Measurements from ENCODE around the gene CCDC3.

Gene CCDC3

DNA sequence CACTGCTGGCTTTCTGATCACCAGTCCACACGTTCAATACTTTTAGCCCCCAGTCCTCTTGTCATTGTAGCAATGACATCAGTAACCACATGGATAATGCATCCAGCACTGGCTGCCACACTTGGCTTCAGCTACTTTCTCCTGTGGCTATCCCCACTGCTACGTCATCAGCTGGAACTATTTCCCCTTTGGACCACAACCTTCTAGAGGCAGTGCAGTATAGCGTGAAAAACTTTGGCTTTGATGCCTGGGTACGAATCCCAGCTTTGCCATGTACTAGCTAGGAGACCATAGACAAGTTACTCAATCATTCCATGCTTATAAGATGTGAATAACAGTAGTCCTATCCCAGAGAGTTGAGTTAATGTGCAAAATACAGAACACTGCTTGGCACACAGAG is 63.2 kb downstream of the CCDC3 start:
- no peaks in the 10 kb centered on the region for H4K20me1 ChIP-seq (ENCODE audit: insufficient read depth, low read length)
- H3K27me3 ChIP-seq (ENCODE audit: insufficient read depth, low read length): no peaks in the 10 kb centered on the region
- no peak overlapping the region for H3K27ac ChIP-seq (ENCODE audit: low read depth, low read length, poor library complexity, severe bottlenecking)
- no peaks in the 10 kb centered on the region for H3K9me2 ChIP-seq (ENCODE audit: low read depth, low read length)
- no peak for TF ChIP-seq EZH2 (IDR thresholded peaks at IDR 0.05; ENCODE audit: borderline replicate concordance, low read length)
- no peak overlapping the region for H3K4me3 ChIP-seq (ENCODE audit: low read depth, low read length, poor library complexity, severe bottlenecking)
- no peak overlapping the region for H3K9ac ChIP-seq (ENCODE audit: low read length)
- H3K79me2 ChIP-seq (ENCODE audit: insufficient read depth, low read length): no peaks in the 10 kb centered on the region
- H2AFZ ChIP-seq (ENCODE audit: low read length): no peak overlapping the region
- no peaks in the 10 kb centered on the region for H3K4me1 ChIP-seq (ENCODE audit: insufficient read depth, low read length, severe bottlenecking)
- H3K4me2 ChIP-seq (ENCODE audit: low read length): no peak overlapping the region
- H3F3A ChIP-seq (ENCODE audit: insufficient read depth, low read length): no peaks in the 10 kb centered on the region
- H3K9me3 ChIP-seq (ENCODE audit: low read length): no peaks in the 10 kb centered on the region
- no peaks in the 10 kb centered on the region for H3K36me3 ChIP-seq (ENCODE audit: insufficient read depth, low read length)

DNA sequence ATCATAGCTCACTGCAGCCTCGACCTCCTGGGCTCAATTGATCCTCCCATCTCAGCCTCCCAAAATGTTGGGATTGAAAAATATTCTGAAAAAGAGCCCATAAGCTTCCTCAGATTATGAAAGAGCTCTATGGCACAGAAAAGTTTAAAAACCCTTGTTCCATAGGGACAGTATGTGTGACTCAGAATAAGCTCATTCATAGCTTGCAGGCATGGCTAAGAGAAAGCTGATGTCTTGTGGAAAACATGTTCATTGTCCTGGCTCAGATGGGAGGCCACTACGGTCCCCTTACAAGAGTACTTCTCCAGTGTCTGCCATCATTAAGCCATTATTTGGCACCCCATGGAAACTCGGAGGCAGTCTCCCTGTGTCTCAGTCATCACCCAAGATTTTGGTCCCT is 64.0 kb downstream of the CCDC3 start:
- no peaks in the 10 kb centered on the region for H3F3A ChIP-seq (ENCODE audit: insufficient read depth, low read length)
- TF ChIP-seq, protein P1, sequence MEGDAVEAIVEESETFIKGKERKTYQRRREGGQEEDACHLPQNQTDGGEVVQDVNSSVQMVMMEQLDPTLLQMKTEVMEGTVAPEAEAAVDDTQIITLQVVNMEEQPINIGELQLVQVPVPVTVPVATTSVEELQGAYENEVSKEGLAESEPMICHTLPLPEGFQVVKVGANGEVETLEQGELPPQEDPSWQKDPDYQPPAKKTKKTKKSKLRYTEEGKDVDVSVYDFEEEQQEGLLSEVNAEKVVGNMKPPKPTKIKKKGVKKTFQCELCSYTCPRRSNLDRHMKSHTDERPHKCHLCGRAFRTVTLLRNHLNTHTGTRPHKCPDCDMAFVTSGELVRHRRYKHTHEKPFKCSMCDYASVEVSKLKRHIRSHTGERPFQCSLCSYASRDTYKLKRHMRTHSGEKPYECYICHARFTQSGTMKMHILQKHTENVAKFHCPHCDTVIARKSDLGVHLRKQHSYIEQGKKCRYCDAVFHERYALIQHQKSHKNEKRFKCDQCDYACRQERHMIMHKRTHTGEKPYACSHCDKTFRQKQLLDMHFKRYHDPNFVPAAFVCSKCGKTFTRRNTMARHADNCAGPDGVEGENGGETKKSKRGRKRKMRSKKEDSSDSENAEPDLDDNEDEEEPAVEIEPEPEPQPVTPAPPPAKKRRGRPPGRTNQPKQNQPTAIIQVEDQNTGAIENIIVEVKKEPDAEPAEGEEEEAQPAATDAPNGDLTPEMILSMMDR (IDR thresholded peaks at IDR 0.05; ENCODE audit: low read length): no peak
- TF ChIP-seq EZH2 (IDR thresholded peaks at IDR 0.05; ENCODE audit: borderline replicate concordance, low read length): no peak
- no peaks in the 10 kb centered on the region for H3K27me3 ChIP-seq (ENCODE audit: insufficient read depth, low read length)
- H3K27ac ChIP-seq (ENCODE audit: low read depth, low read length, poor library complexity, severe bottlenecking): no peak overlapping the region
- H3K79me2 ChIP-seq (ENCODE audit: insufficient read depth, low read length): no peaks in the 10 kb centered on the region
- H3K4me3 ChIP-seq (ENCODE audit: low read depth, low read length, poor library complexity, severe bottlenecking): no peak overlapping the region
- no peaks in the 10 kb centered on the region for H4K20me1 ChIP-seq (ENCODE audit: insufficient read depth, low read length)
- H3K36me3 ChIP-seq (ENCODE audit: insufficient read depth, low read length): no peaks in the 10 kb centered on the region
- H3K4me2 ChIP-seq (ENCODE audit: low read length): no peak overlapping the region
- no peaks in the 10 kb centered on the region for H3K9me3 ChIP-seq (ENCODE audit: low read length)
- H2AFZ ChIP-seq (ENCODE audit: low read length): no peak overlapping the region
- no peaks in the 10 kb centered on the region for H3K4me1 ChIP-seq (ENCODE audit: insufficient read depth, low read length, severe bottlenecking)
- H3K9ac ChIP-seq (ENCODE audit: low read length): no peak overlapping the region
- no peaks in the 10 kb centered on the region for H3K9me2 ChIP-seq (ENCODE audit: low read depth, low read length)

DNA sequence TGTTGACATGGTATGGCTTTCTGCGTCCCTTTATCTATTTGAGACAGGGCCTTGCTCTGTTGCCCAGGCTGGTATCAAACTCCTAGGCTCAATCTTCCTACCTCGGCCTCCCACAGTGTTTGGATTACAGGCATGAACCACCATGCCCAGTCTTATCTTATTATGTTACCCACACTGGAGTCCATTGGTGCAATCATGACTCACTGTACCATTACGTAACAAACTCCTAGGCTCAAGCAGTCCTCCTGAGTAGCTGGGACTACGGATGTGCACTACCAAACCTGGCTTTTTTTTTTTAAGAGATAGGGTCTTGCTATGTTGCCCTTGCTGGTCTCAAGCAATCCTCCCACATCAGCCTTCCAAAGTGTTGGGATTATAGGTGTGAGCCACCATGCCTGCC is 66.7 kb downstream of the CCDC3 start:
- H3K9ac ChIP-seq (ENCODE audit: low read length): no peak overlapping the region
- no peaks in the 10 kb centered on the region for H3K9me3 ChIP-seq (ENCODE audit: low read length)
- H4K20me1 ChIP-seq (ENCODE audit: insufficient read depth, low read length): no peaks in the 10 kb centered on the region
- H3K79me2 ChIP-seq (ENCODE audit: insufficient read depth, low read length): no peaks in the 10 kb centered on the region
- no peak overlapping the region for H2AFZ ChIP-seq (ENCODE audit: low read length)
- no peaks in the 10 kb centered on the region for H3K9me2 ChIP-seq (ENCODE audit: low read depth, low read length)
- H3K4me1 ChIP-seq (ENCODE audit: insufficient read depth, low read length, severe bottlenecking): no peaks in the 10 kb centered on the region
- H3K27me3 ChIP-seq (ENCODE audit: insufficient read depth, low read length): no peaks in the 10 kb centered on the region
- H3K27ac ChIP-seq (ENCODE audit: low read depth, low read length, poor library complexity, severe bottlenecking): no peak overlapping the region
- TF ChIP-seq, protein P1 (IDR thresholded peaks at IDR 0.05; ENCODE audit: low read length): no peak
- no peak for TF ChIP-seq EZH2 (IDR thresholded peaks at IDR 0.05; ENCODE audit: borderline replicate concordance, low read length)
- H3K36me3 ChIP-seq (ENCODE audit: insufficient read depth, low read length): no peaks in the 10 kb centered on the region
- no peak overlapping the region for H3K4me3 ChIP-seq (ENCODE audit: low read depth, low read length, poor library complexity, severe bottlenecking)
- no peaks in the 10 kb centered on the region for H3F3A ChIP-seq (ENCODE audit: insufficient read depth, low read length)
- H3K4me2 ChIP-seq (ENCODE audit: low read length): no peak overlapping the region

DNA sequence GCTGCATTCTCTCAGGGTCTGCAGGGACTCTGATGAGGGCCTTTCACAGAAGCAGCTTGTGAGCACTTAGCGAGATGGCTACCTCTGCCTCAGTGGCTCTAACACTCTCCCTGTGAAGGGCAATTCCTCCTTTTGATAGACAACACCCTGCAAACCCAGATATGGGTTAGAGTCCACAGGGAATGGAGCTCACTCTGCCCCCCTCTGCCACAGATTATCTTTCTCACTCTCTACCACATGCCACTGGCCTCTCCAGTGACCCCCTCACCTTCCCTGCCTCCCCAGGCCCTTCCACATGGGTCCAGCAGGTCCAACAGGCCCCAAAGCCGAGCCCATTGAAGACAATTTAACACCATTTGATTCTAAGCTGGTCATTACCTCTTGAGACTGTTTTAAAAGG is 72.1 kb downstream of the CCDC3 start:
- Histone ChIP-seq H3K9ac (ENCODE audit: low read length) (no peak overlapping the region), H2AFZ (ENCODE audit: low read length) (no peak overlapping the region), H3K9me3 (ENCODE audit: low read length) (no peaks in the 10 kb centered on the region), H3K36me3 (ENCODE audit: insufficient read depth, low read length) (no peaks in the 10 kb centered on the region), H4K20me1 (ENCODE audit: insufficient read depth, low read length) (no peaks in the 10 kb centered on the region), H3F3A (ENCODE audit: insufficient read depth, low read length) (no peaks in the 10 kb centered on the region), H3K4me3 (ENCODE audit: low read depth, low read length, poor library complexity, severe bottlenecking) (no peak overlapping the region), H3K4me2 (ENCODE audit: low read length) (no peak overlapping the region), H3K27ac (ENCODE audit: low read depth, low read length, poor library complexity, severe bottlenecking) (no peak overlapping the region), H3K9me2 (ENCODE audit: low read depth, low read length) (no peaks in the 10 kb centered on the region), H3K4me1 (ENCODE audit: insufficient read depth, low read length, severe bottlenecking) (no peaks in the 10 kb centered on the region), H3K27me3 (ENCODE audit: insufficient read depth, low read length) (no peaks in the 10 kb centered on the region), H3K79me2 (ENCODE audit: insufficient read depth, low read length) (no peaks in the 10 kb centered on the region)
- TF ChIP-seq, protein P1 (IDR thresholded peaks at IDR 0.05; ENCODE audit: low read length): no peak
- no peak for TF ChIP-seq EZH2 (IDR thresholded peaks at IDR 0.05; ENCODE audit: borderline replicate concordance, low read length)

Measured in OCI-LY1 (cell line).